ACHN (cell line): ENCODE measurements around the gene CHD2.

Experiments
- DNase-seq: peaks from one replicate; pipeline ENCODE4 v3.0.0-alpha.2; 2015
- in situ Hi-C: cut with HindIII; loops from 2 replicates; pipeline ENCODE4 v1.10.0; 2017; ENCODE audit warnings: low sequenced_read_pairs, low pct_ligation_motif_present, low pct_unique_long_range_greater_than_20kb

The CHD2 gene

DNA sequence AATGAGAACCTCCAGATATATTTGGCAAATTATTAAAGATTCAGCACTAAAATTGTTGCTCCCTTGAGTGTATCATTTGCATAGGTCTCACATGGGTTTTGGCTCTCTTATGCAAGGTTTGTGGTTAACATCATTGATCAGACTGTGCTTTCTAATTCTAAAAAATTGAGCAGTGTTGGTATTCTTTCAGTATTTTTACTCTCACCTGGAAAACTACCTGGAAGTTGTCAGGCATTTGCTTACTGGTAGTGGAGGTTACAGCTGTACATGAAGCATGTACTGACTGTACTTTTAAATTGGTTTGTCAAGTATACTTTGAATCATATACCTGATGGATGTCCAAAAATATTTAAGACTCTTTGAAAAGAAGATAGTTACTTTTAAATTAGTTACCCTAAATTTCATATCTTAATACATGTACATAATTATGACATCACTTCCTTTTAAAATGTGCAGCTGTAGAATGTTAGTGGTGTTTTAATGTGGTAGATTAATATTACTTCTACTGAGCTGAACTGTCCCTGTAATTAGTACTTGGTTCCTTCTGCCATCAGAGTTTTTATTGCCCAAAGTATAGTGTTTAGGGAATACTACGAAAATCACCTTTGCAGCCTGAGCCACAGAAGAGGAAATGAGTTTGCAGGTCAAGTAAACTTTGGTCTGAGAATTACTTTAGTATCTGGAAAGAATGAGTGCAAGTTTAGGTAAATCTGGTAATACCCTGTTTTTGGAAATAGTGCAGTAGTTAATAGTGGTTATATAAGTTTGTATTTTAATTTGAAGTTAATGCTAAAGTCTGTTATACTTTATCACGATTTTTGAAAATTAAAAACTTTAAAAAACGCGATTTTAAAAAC is 2.8 kb downstream of the CHD2 start:
- DNase-seq, result no peak
- in situ Hi-C loops, result loop anchor here (25.0 kb wide), 1 partner anchor 91 kb away; no protein-coding TSS in a partner anchor

DNA sequence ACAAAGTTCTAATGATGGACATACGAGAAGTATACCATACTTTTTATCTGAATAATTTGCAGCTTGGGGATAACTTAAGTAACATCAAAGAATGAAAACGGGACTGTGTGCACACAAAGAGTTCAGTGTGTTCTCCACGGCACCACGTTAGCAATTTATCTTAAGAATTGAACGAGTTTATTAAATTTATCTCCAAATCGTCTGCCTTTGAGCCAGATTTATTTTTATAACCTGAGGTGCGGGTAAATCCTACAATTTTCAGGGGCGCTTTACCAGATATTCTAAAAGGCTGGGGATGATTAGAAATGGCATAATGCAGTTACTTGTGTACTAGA is 3.5 kb downstream of the CHD2 start:
- in situ Hi-C loops, result loop anchor here (25.0 kb wide), 1 partner anchor 91 kb away; no protein-coding TSS in a partner anchor
- DNase-seq, result peak; percentile 7

DNA sequence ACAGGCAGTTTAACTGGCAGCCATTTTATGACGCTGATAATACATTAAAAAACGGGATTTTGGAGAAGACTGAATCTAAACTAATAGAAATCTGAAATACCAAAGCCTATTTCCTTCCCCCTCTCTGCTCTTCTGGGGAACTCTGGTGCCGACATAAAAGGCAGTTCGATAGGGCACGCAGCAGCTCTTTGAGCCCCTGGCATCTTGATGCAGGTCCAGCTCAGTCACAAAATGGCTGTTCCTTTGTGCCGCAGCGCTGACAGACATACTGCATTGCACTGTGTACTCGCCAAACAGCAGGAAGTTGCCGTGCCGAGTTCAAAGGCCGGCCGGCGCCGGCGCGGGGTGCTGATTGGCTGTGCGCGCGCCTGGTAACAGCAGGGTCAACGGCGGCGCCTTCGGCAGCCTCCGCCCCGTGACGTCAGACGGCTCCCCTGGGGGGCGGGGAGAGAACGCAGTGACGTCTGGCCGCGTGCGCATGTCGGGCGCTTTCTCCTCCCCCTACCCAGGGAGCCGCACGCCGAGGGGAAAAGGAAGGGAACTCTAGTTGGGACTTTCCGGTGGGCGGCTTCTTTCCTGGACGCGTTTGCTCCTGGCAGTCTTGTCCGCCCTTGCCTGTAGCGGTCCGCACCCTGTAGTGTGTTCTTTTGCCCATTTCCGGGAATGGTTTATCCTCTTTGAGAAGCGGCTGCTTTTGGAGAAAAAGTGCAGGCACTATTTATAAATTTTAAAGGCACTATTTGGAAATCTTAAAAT is 4.0 kb downstream of the CHD2 start:
- in situ Hi-C loops, result loop anchor here (25.0 kb wide), 1 partner anchor 92 kb away; no protein-coding TSS in a partner anchor
- DNase-seq, result peak; percentile 96

DNA sequence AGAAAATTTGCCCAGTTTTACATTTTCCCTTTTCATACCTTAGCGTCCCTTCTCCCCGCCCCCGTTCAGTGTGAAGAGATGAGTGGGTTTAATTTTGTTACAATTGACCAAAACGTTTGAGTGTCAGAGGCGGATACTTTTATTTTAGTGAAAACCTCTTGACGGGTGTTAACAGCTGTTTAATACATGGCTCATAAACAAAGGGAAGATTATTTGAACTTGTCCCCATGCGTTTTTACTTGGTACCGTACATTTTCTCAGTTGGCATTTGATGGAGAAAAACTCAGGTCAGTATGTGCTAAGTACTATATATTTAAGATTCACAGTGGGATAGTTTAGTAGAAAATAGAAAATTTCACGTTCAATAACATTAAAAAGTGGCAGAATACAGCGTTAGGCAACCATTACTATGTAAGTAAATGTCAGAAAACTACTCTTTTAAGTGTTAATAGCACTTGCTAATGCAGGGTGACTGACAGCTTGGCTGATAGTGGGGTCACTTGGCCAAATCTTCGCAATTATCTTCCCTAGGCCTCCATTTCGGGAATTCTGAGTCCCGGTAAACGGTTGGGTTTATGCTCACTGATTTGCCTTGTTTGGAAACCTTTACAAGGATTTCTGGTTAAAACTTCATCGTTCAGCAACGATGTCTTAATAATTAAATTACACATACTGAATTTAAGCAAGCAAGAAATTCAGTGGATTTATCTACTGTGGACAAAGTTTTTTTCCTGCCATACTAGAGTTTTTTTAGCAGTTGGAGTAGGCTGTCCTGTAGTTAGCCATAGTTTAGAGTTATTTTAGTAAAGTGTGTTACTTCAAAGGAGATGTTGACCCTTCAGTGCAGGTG is 4.8 kb downstream of the CHD2 start:
- DNase-seq, result peak; percentile 8
- in situ Hi-C loops, result loop anchor here (25.0 kb wide), 1 partner anchor 93 kb away; no protein-coding TSS in a partner anchor

DNA sequence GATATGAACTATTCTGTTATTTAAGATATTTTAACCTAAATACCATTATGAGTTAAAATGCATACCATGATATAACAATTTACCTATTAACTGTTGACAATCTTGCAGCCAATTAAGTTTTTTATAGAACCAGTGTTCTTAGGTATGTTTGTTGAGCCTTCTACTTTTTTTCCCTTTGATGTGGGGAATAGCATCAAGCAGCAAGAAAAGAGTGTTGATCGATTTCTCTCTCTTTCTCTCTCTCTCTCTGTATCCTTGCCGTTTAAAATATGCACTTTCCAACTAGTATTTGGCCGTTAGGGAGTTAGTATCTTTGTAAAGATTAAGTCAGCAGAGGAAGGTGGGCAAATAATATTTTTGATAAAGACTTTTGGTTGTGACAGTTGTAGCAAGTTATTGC is 5.9 kb downstream of the CHD2 start:
- DNase-seq, result no peak

DNA sequence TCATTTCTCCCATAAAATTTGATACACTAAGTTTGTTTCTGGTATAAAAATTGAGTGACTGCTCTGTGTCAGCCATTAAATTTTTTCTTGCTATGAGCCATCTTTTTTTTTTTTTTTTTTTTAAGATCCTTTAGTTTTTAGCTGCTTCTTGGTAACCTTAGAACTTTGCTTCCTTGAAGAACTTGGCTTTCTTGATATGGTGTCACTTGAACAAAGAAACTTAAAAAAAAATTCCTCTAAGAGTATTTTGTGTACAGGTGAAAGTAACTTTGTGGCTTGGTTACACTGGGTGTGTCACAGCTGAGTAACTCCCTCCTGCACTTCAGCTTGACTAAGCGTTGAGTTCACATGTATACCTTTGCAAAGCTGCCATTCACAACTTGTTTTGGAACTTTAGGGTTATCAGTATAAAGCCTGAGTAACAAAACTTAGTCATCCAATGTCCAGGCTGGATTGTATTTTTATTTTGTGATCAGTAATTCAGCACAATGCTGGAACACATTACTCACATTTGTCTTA is 6.5 kb downstream of the CHD2 start:
- in situ Hi-C loops, result loop anchor here (25.0 kb wide), 1 partner anchor 94 kb away; no protein-coding TSS in a partner anchor
- peak; percentile 50 for DNase-seq

More for the DNA sequence above, 5.9 kb downstream of the CHD2 start:
- in situ Hi-C loops, result loop anchor here (25.0 kb wide), 1 partner anchor 94 kb away; no protein-coding TSS in a partner anchor

DNA sequence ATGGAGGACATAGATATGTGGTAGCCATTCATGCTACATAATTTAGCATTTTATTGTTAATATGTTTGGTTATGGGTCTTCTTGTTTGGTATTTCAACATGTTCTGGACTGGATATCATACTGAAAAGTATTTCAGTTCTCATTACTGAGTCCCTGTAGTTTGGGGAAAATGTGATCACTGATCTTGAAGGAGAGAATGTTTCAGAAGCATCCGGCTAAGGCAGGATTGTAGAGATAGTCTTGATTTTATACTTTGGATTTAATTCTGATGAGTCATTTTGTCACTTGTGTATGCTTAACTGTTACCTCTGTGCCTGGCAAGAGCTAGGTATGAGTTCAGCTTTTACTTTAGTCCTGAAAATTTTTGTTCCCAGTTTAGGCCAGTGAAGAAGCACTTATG is 7.1 kb downstream of the CHD2 start:
- DNase-seq, result peak; percentile 35
- in situ Hi-C loops, result loop anchor here (25.0 kb wide), 1 partner anchor 95 kb away; no protein-coding TSS in a partner anchor

DNA sequence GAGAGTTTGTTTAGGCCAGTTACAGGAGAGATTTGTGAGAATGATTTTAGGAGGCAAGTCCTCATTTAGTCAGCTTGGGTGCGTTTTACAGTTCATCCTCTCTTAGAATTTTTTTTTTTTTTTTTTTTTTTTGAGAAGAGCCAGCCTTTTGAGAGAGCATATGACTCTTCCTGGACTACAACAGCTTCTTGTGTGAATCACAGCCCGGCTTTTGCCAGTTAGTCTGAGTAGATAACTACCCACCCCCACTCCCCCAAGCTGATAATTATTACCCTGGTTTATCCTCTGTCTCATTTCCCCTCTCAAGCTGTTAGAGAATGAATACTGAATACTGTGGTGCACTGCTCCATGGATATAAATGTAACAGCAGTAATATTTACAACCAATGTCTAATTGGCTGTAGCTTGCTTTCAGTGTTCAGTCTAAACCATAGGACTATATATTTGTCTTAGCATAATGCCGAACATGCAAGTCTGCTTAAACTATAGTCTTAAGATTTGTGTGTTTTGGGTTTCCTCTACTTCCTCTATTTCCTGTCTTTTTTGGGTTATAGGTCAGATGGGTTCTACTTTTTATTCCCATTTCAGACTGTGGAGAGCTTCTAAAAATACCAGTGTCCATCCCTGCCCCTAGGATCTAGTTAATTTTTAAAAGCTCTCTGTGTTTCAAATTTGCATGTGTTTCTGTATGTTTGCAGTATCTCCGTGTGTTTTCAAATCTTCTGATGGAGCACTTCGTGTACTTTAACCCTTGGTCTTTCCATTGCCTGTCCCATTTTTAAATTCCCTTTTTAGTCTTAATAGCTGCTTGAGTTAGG is 8.0 kb downstream of the CHD2 start:
- in situ Hi-C loops, result loop anchor here (25.0 kb wide), 1 partner anchor 96 kb away; no protein-coding TSS in a partner anchor
- peak; percentile 89 for DNase-seq

DNA sequence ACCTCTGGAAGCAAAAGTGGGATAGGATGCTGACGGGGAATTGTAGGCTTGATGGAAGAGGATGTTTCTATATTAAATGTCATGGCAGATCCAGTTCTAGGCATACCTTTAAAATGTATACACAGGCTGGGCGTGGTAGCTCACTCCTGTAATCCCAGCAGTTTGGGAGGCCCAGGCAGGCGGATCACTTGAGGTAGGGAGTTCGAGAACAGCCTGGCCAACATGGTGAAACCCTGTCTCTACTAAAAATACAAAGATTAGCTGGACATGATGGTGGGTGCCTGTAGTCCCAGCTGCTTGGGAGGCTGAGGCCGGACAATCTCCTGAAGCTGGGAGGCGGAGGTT is 8.6 kb downstream of the CHD2 start:
- no peak for DNase-seq
- in situ Hi-C loops, result loop anchor here (25.0 kb wide), 1 partner anchor 96 kb away; no protein-coding TSS in a partner anchor

DNA sequence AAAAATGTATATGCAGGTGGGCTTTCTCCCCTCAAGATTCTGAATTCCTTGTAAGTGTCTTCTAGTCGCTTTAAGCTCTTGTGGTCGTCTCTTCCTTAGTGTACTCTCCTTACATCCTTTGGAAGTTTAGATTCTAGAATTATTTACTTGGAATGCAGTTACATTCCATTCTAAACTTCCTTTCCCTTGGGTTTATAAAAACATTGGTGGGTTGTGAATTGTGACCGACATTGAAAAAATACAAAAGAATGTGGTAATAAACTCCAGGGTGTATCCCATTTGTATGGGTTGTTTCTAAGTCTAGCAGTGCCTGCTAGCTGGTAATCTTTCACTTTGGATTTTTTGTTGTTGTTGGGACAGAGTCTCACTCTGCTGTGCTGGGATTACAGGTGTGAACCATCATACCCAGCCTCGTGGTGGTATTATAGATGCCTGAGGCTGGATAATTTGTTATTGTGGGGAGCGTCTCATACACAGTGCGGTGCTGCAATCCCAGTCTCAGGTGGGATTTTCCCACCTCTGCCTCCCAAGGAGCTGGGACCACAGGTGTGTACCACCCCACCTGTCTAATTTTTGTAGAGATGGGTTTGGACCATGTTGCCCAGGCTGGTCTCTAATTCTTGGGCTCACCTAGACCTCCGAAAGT is 9.1 kb downstream of the CHD2 start:
- DNase-seq, result peak; percentile 57
- in situ Hi-C loops, result loop anchor here (25.0 kb wide), 1 partner anchor 97 kb away; no protein-coding TSS in a partner anchor

DNA sequence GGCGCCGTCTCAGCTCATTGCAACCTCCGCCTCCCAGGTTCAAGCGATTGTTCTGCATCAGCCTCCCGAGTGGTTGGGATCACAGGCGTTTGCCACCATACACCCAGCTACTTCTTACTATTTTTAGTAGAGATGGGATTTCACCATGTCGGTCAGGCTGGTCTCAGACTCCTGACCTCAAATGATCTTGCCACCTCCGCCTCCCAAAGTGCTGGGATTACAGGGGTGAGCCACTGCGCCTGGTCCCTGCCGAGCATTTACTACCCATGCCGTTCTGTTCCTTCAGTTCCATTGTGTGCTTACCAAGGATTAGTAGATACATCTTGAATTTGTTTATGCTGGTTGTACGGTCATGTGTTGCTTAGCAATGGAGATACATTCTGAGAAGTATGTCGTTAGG is 10.3 kb downstream of the CHD2 start:
- in situ Hi-C loops, result loop anchor here (25.0 kb wide), 1 partner anchor 98 kb away; no protein-coding TSS in a partner anchor
- no peak for DNase-seq

DNA sequence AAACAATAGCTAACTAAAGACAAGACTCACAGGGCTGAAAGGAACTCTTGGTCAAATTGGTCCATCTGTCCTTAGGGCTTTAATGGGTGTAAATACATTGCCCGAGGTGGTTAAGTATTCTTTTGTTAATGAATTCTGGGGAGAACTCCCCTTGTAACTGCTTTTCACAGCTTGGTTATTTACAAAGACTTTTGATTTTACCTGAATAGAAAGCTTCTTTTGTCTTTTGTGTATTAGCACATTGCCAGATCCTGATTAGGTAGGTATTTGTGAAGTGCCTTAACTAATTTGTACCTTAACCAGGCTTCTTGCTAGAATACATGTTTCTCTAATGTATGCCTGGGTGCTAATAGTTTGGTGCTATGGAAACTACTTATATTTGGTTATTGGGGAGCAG is 14.0 kb downstream of the CHD2 start:
- in situ Hi-C loops, result loop anchor here (25.0 kb wide), 1 partner anchor 102 kb away; no protein-coding TSS in a partner anchor
- no peak for DNase-seq

DNA sequence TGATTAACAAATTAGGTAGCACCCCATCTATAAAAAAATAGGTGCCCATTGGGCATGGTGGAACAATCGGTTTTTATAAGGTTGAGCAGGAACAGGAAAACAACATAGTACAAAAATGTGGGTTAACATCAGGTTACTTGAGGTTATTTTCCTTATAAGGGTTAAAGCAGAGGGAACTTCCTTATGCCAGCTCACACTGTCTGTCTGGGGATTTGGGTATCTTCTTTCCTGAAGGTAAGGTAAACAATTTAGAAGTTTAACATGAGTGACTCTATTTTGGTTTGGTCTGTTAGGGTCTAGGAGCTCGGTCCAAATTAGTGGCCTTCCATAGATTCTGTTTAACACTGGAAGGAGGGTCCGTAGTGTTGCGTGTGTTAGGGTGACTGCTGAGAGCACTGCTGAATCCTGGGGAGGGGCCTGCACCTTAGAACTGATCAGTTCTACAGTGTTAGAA is 14.7 kb downstream of the CHD2 start:
- in situ Hi-C loops, result loop anchor here (25.0 kb wide), 1 partner anchor 102 kb away; no protein-coding TSS in a partner anchor
- no peak for DNase-seq

DNA sequence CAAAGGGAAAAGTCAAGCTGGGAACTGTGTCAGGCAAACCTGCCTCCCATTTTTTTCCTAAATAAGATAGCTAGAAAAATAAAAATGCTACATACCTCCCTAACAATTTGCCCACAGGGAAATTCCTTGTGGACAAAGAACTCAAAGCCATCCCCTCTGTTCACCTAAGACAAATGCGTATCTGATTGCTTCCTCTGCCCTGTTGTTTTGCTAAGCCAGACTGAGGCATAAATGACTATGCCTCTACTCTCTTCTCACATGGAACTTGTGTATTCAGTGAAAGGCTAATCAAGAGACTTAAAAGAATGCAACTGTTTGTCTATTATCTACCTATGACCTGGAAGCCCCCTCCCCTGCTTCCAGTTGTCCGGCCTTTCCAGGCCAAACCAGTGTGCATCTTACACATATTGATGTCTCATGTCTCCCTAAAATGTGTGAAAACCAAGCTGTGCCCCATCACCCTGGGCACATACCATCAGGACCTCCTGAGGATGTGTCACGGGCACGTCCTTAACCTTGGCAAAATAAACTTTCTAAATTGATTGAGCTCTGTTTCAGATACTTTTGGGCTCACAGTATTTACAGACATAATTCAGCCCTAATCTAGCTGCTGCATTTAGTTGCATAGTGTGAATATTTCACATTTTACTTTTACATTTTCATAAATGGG is 15.8 kb downstream of the CHD2 start:
- no peak for DNase-seq
- in situ Hi-C loops, result loop anchor here (25.0 kb wide), 1 partner anchor 104 kb away; no protein-coding TSS in a partner anchor

DNA sequence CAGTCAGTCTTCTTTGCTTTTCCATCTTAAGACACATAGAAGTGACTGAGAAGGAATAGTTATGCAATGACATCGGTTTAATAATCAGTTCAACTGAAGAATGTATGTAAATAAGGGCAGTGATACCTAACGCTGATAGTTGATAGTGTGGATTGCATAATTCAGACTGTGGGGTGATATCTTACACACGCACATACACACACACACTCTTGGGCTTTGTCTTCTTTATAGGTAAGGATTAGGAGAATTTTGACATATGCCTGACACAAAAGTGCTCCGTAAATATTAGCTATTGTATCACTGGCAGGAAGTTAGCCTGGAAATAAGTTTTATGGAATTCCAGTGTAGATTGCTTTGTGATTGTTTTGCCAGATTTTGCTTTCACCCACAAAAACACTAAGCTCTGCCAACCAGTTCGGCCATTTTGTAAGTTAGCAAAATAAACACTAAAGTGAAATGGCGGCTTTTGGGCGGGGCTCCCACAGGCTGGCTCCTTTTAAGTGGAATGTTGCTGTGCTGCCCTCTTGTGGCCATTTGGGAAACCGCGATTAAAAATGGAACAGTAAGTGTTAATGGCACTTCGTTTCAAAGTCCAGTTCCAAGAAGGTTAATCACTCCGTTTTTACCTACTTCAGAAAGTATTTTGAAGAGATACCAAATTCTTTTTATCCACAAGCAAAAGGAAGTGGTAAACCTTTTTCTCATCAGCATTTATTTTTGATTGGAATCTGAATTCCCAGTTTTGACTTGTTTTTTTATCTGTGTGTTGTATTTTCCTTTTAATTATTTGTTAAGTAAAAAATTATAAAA is 17.7 kb downstream of the CHD2 start:
- in situ Hi-C loops, result loop anchor here (25.0 kb wide), 1 partner anchor 106 kb away; no protein-coding TSS in a partner anchor
- DNase-seq, result peak; percentile 91
